Loucy (cell line): ENCODE data around the gene FAM53B.

Source experiments
- EZH2phosphoT487 ChIP-seq: fragments of 200-600 bp; IDR thresholded peaks from 2 replicates; pipeline ENCODE4 v1.6.1; 2018; ENCODE audit warnings: antibody characterized with exemption, mild to moderate bottlenecking, moderate library complexity, borderline replicate concordance
- TF ChIP-seq, protein P1 (sequence below): fragments of 200-600 bp; sonication (generic); conservative IDR thresholded peaks from 2 replicates; pipeline ENCODE4 v1.5.1; 2014; ENCODE audit warnings: mild to moderate bottlenecking, antibody characterized with exemption, low read length

DNA sequence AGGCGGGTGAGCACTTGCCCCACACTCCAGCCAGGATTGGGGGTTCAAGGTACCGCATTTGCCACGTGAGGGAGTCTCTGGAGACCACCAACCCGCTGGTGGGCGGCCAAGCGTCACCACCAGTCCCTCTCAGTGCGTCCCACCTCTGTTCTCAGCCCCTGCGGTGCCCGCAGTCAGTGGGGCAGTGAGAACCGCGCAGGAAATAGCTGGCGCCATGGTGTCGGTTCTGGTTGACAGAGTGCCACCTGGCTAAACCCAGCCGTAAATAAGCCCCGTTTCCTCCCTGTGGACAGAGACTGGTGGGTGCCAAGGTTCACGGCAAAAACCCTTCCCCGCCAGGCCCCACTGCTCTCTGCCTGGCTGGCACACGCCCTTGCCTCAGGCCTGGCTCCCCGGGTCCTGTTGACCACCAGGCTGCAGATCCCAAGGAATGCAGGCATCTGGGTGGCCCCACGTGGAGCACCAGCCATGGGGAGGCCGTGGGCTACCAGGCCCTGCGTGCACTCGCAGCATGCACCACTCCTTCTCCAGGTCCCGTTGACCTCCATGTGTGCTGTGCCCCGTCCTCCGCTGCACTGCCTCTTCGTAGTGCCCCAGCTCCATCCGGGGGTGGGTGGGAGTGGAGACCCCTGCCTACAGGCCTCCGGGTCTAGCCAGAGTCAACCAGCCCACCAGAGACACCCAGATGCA lies 142.6 kb downstream of the FAM53B start:
- TF ChIP-seq, protein P1, sequence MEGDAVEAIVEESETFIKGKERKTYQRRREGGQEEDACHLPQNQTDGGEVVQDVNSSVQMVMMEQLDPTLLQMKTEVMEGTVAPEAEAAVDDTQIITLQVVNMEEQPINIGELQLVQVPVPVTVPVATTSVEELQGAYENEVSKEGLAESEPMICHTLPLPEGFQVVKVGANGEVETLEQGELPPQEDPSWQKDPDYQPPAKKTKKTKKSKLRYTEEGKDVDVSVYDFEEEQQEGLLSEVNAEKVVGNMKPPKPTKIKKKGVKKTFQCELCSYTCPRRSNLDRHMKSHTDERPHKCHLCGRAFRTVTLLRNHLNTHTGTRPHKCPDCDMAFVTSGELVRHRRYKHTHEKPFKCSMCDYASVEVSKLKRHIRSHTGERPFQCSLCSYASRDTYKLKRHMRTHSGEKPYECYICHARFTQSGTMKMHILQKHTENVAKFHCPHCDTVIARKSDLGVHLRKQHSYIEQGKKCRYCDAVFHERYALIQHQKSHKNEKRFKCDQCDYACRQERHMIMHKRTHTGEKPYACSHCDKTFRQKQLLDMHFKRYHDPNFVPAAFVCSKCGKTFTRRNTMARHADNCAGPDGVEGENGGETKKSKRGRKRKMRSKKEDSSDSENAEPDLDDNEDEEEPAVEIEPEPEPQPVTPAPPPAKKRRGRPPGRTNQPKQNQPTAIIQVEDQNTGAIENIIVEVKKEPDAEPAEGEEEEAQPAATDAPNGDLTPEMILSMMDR = no peak
- TF ChIP-seq EZH2phosphoT487 = no peak
